Measurements from ENCODE around the gene DHRS11. TPM values are rescaled to one million over a fixed set of nuclear protein-coding genes. Genes with fewer than 3 reads are reported as not detected.

DHRS11 gene
- total RNA-seq, 1 experiment from 2014 or later = 24.2 TPM

GRCh38 chr17:36597226-36597625 lies 5.5 kb downstream of the DHRS11 start:
- Histone ChIP-seq H3K79me2 (ENCODE audit: low read depth) (peaks cover 16% of the 10 kb centered on the region), H3K4me1 (replicated peaks; ENCODE audit: insufficient read depth) (peaks cover 25% of the 10 kb centered on the region), H3F3A (ENCODE audit: insufficient read depth, low read depth) (peaks cover 5% of the 10 kb centered on the region; the same call in 1 of the 2 replicates), H4K20me1 (ENCODE audit: insufficient read depth) (no peaks in the 10 kb centered on the region), H3K9me2 (ENCODE audit: insufficient read depth) (no peaks in the 10 kb centered on the region), H3K4me2 (no peak overlapping the region), H3K27ac (no peak overlapping the region), H3K4me3 (no peak overlapping the region), H3K9me3 (ENCODE audit: insufficient read depth, low read depth) (no peaks in the 10 kb centered on the region), H3K36me3 (ENCODE audit: low read depth) (no peaks in the 10 kb centered on the region), H2AFZ (no peak overlapping the region), H3K27me3 (ENCODE audit: insufficient read depth, low read depth) (no peaks in the 10 kb centered on the region)
- CTCF ChIA-PET = no interaction called here
- no TSS peak for BruUV-seq (replicated peaks)
- TF ChIP-seq CTCF (conservative IDR thresholded peaks at IDR 0.05) = no peak
- no peak for TF ChIP-seq EZH2 (IDR thresholded peaks at IDR 0.05; ENCODE audit: low read depth)
- intact Hi-C loops (cut with micrococcal nuclease; ENCODE audit: unreplicated experiment) = no loop called here
- DNase-seq = no peak
- POLR2A ChIA-PET (ENCODE audit: unreplicated experiment) = no interaction called here

- peaks cover 5% of the 10 kb centered on the region; the same call in 1 of the 2 replicates for H3F3A ChIP-seq (ENCODE audit: insufficient read depth, low read depth)
- no peak for TF ChIP-seq EZH2 (IDR thresholded peaks at IDR 0.05; ENCODE audit: low read depth)
- TF ChIP-seq CTCF (conservative IDR thresholded peaks at IDR 0.05) = no peak
- no peak overlapping the region for H3K4me3 ChIP-seq
- H3K9me3 ChIP-seq (ENCODE audit: insufficient read depth, low read depth) = no peaks in the 10 kb centered on the region
- peaks cover 20% of the 10 kb centered on the region for H3K4me1 ChIP-seq (replicated peaks; ENCODE audit: insufficient read depth)
- no peaks in the 10 kb centered on the region for H3K36me3 ChIP-seq (ENCODE audit: low read depth)
- intact Hi-C loops (cut with micrococcal nuclease; ENCODE audit: unreplicated experiment) = no loop called here
- ChIA-PET POLR2A (ENCODE audit: unreplicated experiment) (no interaction called here), CTCF (no interaction called here)
- no peak overlapping the region for H3K27ac ChIP-seq
- H4K20me1 ChIP-seq (ENCODE audit: insufficient read depth) = no peaks in the 10 kb centered on the region
- H3K27me3 ChIP-seq (ENCODE audit: insufficient read depth, low read depth) = no peaks in the 10 kb centered on the region
- H3K79me2 ChIP-seq (ENCODE audit: low read depth) = peaks cover 18% of the 10 kb centered on the region
- no TSS peak for BruUV-seq (replicated peaks)
- no peak overlapping the region for H3K4me2 ChIP-seq
- H2AFZ ChIP-seq = no peak overlapping the region
- DNase-seq = no peak
- no peaks in the 10 kb centered on the region for H3K9me2 ChIP-seq (ENCODE audit: insufficient read depth)
Observed at GRCh38 chr17:36597866-36598777, 6.4 kb downstream of the DHRS11 start.

- no peak overlapping the region for H3K4me3 ChIP-seq
- H3K4me1 ChIP-seq (replicated peaks; ENCODE audit: insufficient read depth) = peaks cover 11% of the 10 kb centered on the region; the same call in 1 of the 2 replicates
- no peaks in the 10 kb centered on the region for H3K9me3 ChIP-seq (ENCODE audit: insufficient read depth, low read depth)
- no peak overlapping the region for H3K27ac ChIP-seq
- BruUV-seq (replicated peaks) = no TSS peak
- no peak for TF ChIP-seq CTCF (conservative IDR thresholded peaks at IDR 0.05)
- TF ChIP-seq EZH2 (IDR thresholded peaks at IDR 0.05; ENCODE audit: low read depth) = no peak
- no peak for DNase-seq
- H4K20me1 ChIP-seq (ENCODE audit: insufficient read depth) = no peaks in the 10 kb centered on the region
- POLR2A ChIA-PET (ENCODE audit: unreplicated experiment) = no interaction called here
- H3K79me2 ChIP-seq (ENCODE audit: low read depth) = peaks cover 24% of the 10 kb centered on the region
- intact Hi-C loops (cut with micrococcal nuclease; ENCODE audit: unreplicated experiment) = no loop called here
- CTCF ChIA-PET = no interaction called here
- H3K9me2 ChIP-seq (ENCODE audit: insufficient read depth) = no peaks in the 10 kb centered on the region
- no peaks in the 10 kb centered on the region for H3K27me3 ChIP-seq (ENCODE audit: insufficient read depth, low read depth)
- no peak overlapping the region for H2AFZ ChIP-seq
- no peak overlapping the region for H3K4me2 ChIP-seq
- H3K36me3 ChIP-seq (ENCODE audit: low read depth) = no peaks in the 10 kb centered on the region
- H3F3A ChIP-seq (ENCODE audit: insufficient read depth, low read depth) = peaks cover 5% of the 10 kb centered on the region; the same call in 1 of the 2 replicates
Observed at GRCh38 chr17:36598951-36599401, 7.3 kb downstream of the DHRS11 start.
